CD4-positive, alpha-beta memory T cell (primary cell): ENCODE results near the gene MRPS31. TPM values are rescaled to one million over a fixed set of nuclear protein-coding genes. Genes with fewer than 3 reads are reported as not detected.

Source experiments
- CTCF ChIA-PET: fragments of 350-600 bp; sonication (Branson Sonifier 250); formaldehyde crosslinking; loops from one replicate; lab custom pipeline; 2021; ENCODE audit warnings: inconsistent platforms; ENCODE audit not compliant: partially characterized antibody; lab: Charles Lee
- POLR2A ChIA-PET: fragments of 350-600 bp; sonication (Branson Sonifier 250); formaldehyde crosslinking; loops from one replicate; lab custom pipeline; 2021; ENCODE audit not compliant: partially characterized antibody; lab: Charles Lee
- DNase-seq, 5 donors: peaks; one replicate each; pipeline versions ENCODE4 v3.0.0 to v3.0.0-alpha.2; 2020 to 2022; ENCODE audit warnings: mixed read lengths in 1 of 5
- H3K27ac ChIP-seq: one replicate; pipeline ENCODE4 v1.7.0; 2013; ENCODE audit warnings: low read depth, low read length
- H3K27me3 ChIP-seq: 2 replicates; pipeline ENCODE4 v1.7.0; 2013; ENCODE audit warnings: mild to moderate bottlenecking, low read length, moderate library complexity; ENCODE audit not compliant: insufficient read depth
- H3K36me3 ChIP-seq: 2 replicates; pipeline ENCODE4 v1.7.0; 2013; ENCODE audit warnings: mild to moderate bottlenecking, low read length, moderate library complexity; ENCODE audit not compliant: insufficient read depth
- H3K4me1 ChIP-seq: 2 replicates; pipeline ENCODE4 v1.7.0; 2013; ENCODE audit warnings: mild to moderate bottlenecking, low read length, moderate library complexity; ENCODE audit not compliant: insufficient read depth
- H3K4me3 ChIP-seq, 2 donors: one replicate each; pipeline ENCODE4 v1.7.0; 2013; ENCODE audit warnings: low read length in 2 of 2, mild to moderate bottlenecking in 1 of 2
- H3K9me3 ChIP-seq, 2 donors: one replicate each; pipeline ENCODE4 v1.7.0; 2013; ENCODE audit warnings: low read length in 2 of 2, control low read depth in 1 of 2; ENCODE audit not compliant: control insufficient read depth in 1 of 2
- H3K27ac Mint-ChIP-seq, 7 donors: one replicate each; pipeline ENCODE4 v1.8.0; 2020 to 2021; ENCODE audit warnings: mixed read lengths in 7 of 7, mild to moderate bottlenecking in 6 of 7, inconsistent platforms in 3 of 7, moderate library complexity in 3 of 7
- H3K27me3 Mint-ChIP-seq, 2 donors: one replicate each; pipeline ENCODE4 v1.8.0; 2020 to 2021; ENCODE audit warnings: mixed read lengths in 2 of 2
- H3K36me3 Mint-ChIP-seq, 2 donors: one replicate each; pipeline ENCODE4 v1.8.0; 2020 to 2021; ENCODE audit warnings: mixed read lengths in 2 of 2, inconsistent platforms in 1 of 2, mild to moderate bottlenecking in 1 of 2
- H3K4me1 Mint-ChIP-seq, 4 donors: one replicate each; pipeline ENCODE4 v1.8.0; 2020 to 2021; ENCODE audit warnings: mixed read lengths in 4 of 4, mild to moderate bottlenecking in 1 of 4
- H3K4me3 Mint-ChIP-seq, 8 donors: one replicate each; pipeline ENCODE4 v1.8.0; 2020 to 2021; ENCODE audit warnings: mixed read lengths in 8 of 8, mild to moderate bottlenecking in 7 of 8, moderate library complexity in 6 of 8, inconsistent platforms in 3 of 8
- H3K9me3 Mint-ChIP-seq, 8 donors: one replicate each; pipeline ENCODE4 v1.8.0; 2020 to 2021; ENCODE audit warnings: mixed read lengths in 8 of 8, mild to moderate bottlenecking in 5 of 8, inconsistent platforms in 3 of 8, moderate library complexity in 1 of 8
- intact Hi-C: fragments of 100-400 bp; cut with micrococcal nuclease; formaldehyde crosslinking; loops from one replicate; pipeline ENCODE4 v1.15.1; 2023
- polyA plus RNA-seq, 2 donors: library from polyadenylated mRNA; unstranded; fragments of 300-500 nt; fragmentation: Illumina TruSeq; gene quantifications; one replicate each; pipeline ENCODE4 v1.2.3, GENCODE V29; 2021
- total RNA-seq, 2 experiments: library from RNA; stranded (reverse); gene quantifications; one replicate each; pipeline ENCODE4 v1.2.3, GENCODE V29; 2021

The MRPS31 gene
- total and polyA plus RNA-seq, 4 experiments from 2014 or later, result 37.7 to 58.5 (median 43.8) TPM

DNA sequence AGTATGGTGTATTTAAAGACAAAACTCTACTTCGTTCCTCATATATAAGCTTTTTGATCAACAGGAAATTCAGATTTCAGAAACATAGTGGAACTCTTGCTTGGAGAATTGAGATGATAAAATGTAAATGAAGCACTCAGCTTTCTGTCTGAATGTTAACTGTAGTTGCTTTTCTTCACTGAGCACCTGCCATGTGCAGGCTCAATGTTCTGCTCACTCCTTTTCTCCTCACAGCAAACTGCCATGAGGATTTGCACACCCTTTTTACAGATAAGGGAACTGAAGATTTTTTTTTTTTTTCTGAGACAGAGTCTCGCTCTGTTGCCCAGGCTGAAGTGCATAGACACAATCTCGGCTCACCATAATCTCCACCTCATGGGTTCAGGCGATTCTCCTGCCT lies 76.6 kb downstream of the MRPS31 start:
- intact Hi-C loops, result no loop called here
- CTCF ChIA-PET, result interaction anchor here (1.9 kb wide), 1 partner anchor 11 kb away, joined by 8 read pairs; no protein-coding TSS in a partner anchor
- H3K27ac ChIP-seq, result no peak overlapping the region
- Mint-ChIP-seq H3K36me3 (no peaks in the 10 kb centered on the region), H3K4me3 (no peak overlapping the region), H3K4me1 (peaks cover 0 to 2% (median 0%) of the 10 kb centered on the region in 4 donors), H3K9me3 (no peaks in the 10 kb centered on the region), H3K27me3 (peaks cover 0 to 2% of the 10 kb centered on the region in 2 donors), H3K27ac (no peak overlapping the region)
- H3K4me3 ChIP-seq, result no peak overlapping the region
- H3K27me3 ChIP-seq, result no peaks in the 10 kb centered on the region
- POLR2A ChIA-PET, result no interaction called here
- no peaks in the 10 kb centered on the region for H3K9me3 ChIP-seq
- H3K4me1 ChIP-seq, result no peaks in the 10 kb centered on the region
- DNase-seq, result no peak
- H3K36me3 ChIP-seq, result no peaks in the 10 kb centered on the region

DNA sequence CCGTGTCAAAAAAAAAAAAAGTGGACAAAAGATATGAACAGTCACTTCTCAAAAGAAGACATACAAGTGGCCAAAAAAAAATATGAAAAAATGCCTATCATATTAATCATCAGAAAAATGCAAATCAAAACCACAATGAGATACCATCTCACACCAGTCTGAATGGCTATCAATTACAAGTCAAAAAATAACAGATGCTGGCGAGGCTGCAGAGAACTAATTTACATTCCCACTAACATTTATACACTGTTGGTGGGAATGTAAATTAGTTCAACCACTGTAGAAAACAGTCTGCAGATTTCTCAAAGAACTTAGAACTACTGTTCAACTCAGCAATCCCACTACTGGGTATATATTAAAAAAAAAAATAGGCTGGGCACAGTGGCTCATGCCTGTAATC lies 78.0 kb downstream of the MRPS31 start:
- no peak for DNase-seq
- ChIA-PET POLR2A (no interaction called here), CTCF (interaction anchor here (1.9 kb wide), 1 partner anchor 9 kb away, joined by 8 read pairs; no protein-coding TSS in a partner anchor)
- Histone ChIP-seq H3K27ac (no peak overlapping the region), H3K36me3 (no peaks in the 10 kb centered on the region), H3K9me3 (no peaks in the 10 kb centered on the region), H3K4me3 (no peak overlapping the region), H3K27me3 (no peaks in the 10 kb centered on the region), H3K4me1 (no peaks in the 10 kb centered on the region)
- H3K4me1 Mint-ChIP-seq, result peaks cover 0 to 2% (median 0%) of the 10 kb centered on the region in 4 donors
- H3K27me3 Mint-ChIP-seq, result peaks cover 0 to 2% of the 10 kb centered on the region in 2 donors
- intact Hi-C loops, result no loop called here
- H3K36me3 Mint-ChIP-seq, result no peaks in the 10 kb centered on the region
- no peak overlapping the region for H3K4me3 Mint-ChIP-seq
- H3K9me3 Mint-ChIP-seq, result no peaks in the 10 kb centered on the region
- no peak overlapping the region for H3K27ac Mint-ChIP-seq

DNA sequence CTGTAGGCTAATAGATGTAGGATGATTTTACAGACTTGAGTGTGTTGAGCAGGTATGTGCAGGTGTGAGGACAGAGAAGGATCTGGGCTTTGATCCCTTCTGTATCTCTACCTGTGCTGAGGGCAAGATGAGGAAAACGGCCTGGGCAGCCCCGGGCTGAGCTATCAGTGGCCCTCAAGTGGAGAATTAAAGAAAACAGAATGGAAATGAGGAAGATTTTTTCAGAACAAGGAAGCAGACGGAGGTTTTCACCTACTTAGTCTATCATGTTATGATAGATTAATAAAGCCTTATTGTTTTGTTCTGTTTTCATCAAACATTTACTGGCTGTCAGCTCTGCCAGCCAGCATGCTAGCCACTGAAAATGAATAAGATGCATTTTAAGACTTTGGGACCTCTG lies 82.2 kb downstream of the MRPS31 start:
- H3K27ac Mint-ChIP-seq, result peak overlapping the region in 1 of 7 donors; percentile 19
- Histone ChIP-seq H3K9me3 (no peaks in the 10 kb centered on the region), H3K36me3 (no peaks in the 10 kb centered on the region), H3K27ac (no peak overlapping the region), H3K27me3 (no peaks in the 10 kb centered on the region), H3K4me3 (no peak overlapping the region), H3K4me1 (no peaks in the 10 kb centered on the region)
- H3K4me3 Mint-ChIP-seq, result no peak overlapping the region
- DNase-seq, result no peak
- no peaks in the 10 kb centered on the region for H3K27me3 Mint-ChIP-seq
- CTCF ChIA-PET, result interaction anchor here (0.7 kb wide), 1 partner anchor 744 kb away, joined by 3 read pairs; no protein-coding TSS in a partner anchor
- intact Hi-C loops, result no loop called here
- H3K9me3 Mint-ChIP-seq, result no peaks in the 10 kb centered on the region
- no peaks in the 10 kb centered on the region for H3K4me1 Mint-ChIP-seq
- no peaks in the 10 kb centered on the region for H3K36me3 Mint-ChIP-seq
- POLR2A ChIA-PET, result no interaction called here

DNA sequence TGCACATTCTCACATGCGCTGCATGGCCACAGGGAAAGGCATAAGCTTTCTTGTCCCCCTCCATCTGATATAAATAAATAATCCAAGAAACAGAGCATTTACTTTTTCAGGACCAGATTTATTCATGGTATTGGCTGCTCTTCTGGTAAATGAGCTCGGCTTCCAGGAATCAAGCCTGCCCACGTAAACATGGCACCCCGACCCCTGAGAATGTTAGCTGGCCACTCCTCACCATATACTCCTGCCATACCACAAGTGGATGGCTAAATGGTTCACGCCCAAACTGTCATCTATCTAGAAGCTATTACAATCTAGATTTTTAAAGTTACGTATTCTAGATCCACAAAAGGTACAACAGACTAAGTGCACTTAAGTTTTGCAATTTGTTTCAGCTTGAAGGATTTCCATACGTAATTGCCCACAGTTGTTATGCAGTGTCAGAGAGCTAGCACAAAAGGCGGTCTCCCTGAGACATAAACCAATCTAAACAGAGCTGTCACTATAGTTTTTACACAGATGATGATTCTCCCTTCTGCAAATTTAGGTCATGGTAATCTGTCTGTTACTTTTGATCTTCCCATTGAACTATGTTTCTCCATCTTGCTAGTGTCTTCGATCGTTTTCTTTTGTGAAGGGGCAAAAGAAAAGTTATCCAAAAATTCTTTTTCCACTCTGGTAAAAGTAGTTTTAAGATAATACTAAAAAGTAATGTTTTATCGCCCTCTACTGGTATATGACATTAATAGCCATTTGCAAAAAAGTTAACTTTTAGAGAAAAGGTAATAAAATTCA lies 88.3 kb downstream of the MRPS31 start:
- peaks cover 5 to 8% (median 6%) of the 10 kb centered on the region in 4 donors for H3K4me1 Mint-ChIP-seq
- H3K4me3 Mint-ChIP-seq, result peak overlapping the region in 1 of 8 donors; percentile 46
- H3K4me1 ChIP-seq, result peaks cover 4% of the 10 kb centered on the region
- H3K27ac Mint-ChIP-seq, result peak overlapping the region in 1 of 7 donors; percentile 48
- CTCF ChIA-PET, result interaction anchor here (0.7 to 13.0 kb wide), 37 partner anchors 9 to 999 kb away, joined by 3 to 124 read pairs (median 4); no protein-coding TSS in a partner anchor
- POLR2A ChIA-PET, result interaction anchor here (0.8 to 1.4 kb wide), 6 partner anchors 15 to 614 kb away, joined by 3 to 7 read pairs (median 4); partner anchors contain the start of gene FOXO1
- no peaks in the 10 kb centered on the region for H3K27me3 Mint-ChIP-seq
- no peaks in the 10 kb centered on the region for H3K9me3 ChIP-seq
- intact Hi-C loops, result loop anchor here (1.0 to 5.0 kb wide), 6 partner anchors 95 to 998 kb away; no protein-coding TSS in a partner anchor
- H3K9me3 Mint-ChIP-seq, result no peaks in the 10 kb centered on the region
- H3K27ac ChIP-seq, result no peak overlapping the region
- H3K4me3 ChIP-seq, result no peak overlapping the region
- no peaks in the 10 kb centered on the region for H3K36me3 ChIP-seq
- peak in 4 of 5 donors; percentile 44 to 58 (median 52) for DNase-seq
- H3K27me3 ChIP-seq, result no peaks in the 10 kb centered on the region
- no peaks in the 10 kb centered on the region for H3K36me3 Mint-ChIP-seq

DNA sequence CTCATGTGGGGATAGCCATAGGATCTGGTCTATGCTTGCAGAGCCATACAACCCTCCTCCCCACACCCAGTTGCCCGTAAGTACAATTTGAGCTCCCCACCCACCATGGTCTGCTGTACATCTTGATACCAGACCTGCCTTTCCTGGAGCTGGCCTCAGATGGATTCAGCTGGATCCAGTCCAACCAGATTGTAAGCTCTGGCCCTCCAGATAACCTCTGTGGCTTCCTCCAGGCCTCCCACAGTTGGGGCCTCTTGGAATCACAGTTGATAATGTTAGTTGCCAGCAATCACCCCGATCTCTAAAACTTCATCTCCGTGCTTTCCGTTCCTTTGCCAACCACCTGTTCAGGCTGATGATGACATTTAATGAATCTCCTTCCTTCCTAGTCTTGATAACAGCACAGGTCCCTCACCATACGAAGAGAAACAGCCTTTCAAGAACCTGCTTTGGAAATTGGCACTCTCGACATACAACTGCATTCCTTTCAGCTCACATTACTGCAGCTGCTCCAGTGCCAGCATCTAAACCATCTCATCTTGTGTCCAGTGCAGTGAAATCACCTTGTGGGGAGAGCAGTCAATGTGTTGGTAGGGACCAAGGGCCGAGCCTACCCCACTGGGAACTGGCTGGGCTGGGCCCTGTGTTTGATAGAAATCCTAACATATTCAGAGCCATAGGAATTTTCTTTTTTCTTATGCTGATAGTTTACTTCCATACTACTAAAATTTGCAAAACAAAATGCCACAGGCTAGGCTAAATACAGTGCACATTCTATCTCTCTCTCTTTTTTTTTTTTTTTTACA lies 89.4 kb downstream of the MRPS31 start:
- no peaks in the 10 kb centered on the region for H3K36me3 Mint-ChIP-seq
- H3K36me3 ChIP-seq, result no peaks in the 10 kb centered on the region
- peaks cover 5 to 8% (median 6%) of the 10 kb centered on the region in 4 donors for H3K4me1 Mint-ChIP-seq
- intact Hi-C loops, result loop anchor here (5.0 kb wide), 2 partner anchors 96 to 494 kb away; no protein-coding TSS in a partner anchor
- H3K27ac ChIP-seq, result no peak overlapping the region
- DNase-seq, result no peak
- H3K4me3 ChIP-seq, result no peak overlapping the region
- peaks cover 4% of the 10 kb centered on the region for H3K4me1 ChIP-seq
- CTCF ChIA-PET, result interaction anchor here (1.1 to 13.0 kb wide), 17 partner anchors 8 to 998 kb away, joined by 3 to 124 read pairs (median 11); no protein-coding TSS in a partner anchor
- H3K9me3 Mint-ChIP-seq, result no peaks in the 10 kb centered on the region
- peak overlapping the region in 1 of 7 donors; percentile 57 for H3K27ac Mint-ChIP-seq
- no peak overlapping the region for H3K4me3 Mint-ChIP-seq
- no peaks in the 10 kb centered on the region for H3K27me3 ChIP-seq
- POLR2A ChIA-PET, result interaction anchor here (1.0 to 1.4 kb wide), 4 partner anchors 16 to 494 kb away, joined by 3 to 6 read pairs (median 4); partner anchors contain the start of gene FOXO1
- H3K27me3 Mint-ChIP-seq, result no peaks in the 10 kb centered on the region
- H3K9me3 ChIP-seq, result no peaks in the 10 kb centered on the region

DNA sequence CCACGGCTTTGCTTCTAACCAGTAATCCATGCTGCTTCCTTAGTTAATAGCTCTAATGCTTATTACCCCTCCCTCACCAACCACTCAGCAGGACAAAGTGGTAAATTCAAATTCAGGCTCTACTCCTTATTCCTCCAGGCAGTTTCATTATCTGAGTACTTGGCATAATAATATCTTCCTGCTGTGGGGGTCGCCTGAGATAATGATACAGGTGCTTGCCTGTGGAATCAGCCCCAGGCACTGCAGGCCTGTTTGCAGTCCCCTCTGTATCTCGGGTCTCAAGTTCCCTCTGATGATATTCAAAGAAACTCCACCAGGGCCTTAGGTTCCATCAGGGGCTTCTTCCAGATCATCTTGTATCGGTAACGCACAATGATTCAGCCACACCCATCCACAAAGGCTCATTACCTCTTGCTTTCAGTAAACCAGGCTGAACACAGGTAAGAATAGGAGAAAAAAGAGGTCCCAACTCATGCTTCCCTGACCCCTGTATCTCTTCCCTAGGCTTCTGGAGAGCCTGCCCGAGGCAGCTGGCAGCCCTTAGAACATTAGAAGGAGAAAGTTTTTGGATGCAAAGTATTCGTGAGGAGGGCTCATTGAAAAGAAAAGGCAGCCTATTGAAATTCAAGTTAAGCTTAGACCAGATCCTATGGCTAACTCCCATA lies 90.2 kb downstream of the MRPS31 start:
- H3K36me3 ChIP-seq, result no peaks in the 10 kb centered on the region
- peaks cover 4% of the 10 kb centered on the region for H3K4me1 ChIP-seq
- CTCF ChIA-PET, result interaction anchor here (1.4 to 13.0 kb wide), 10 partner anchors 7 to 997 kb away, joined by 3 to 124 read pairs (median 24); no protein-coding TSS in a partner anchor
- POLR2A ChIA-PET, result interaction anchor here (1.0 kb wide), 1 partner anchor 15 kb away, joined by 3 read pairs; no protein-coding TSS in a partner anchor
- H3K27me3 Mint-ChIP-seq, result no peaks in the 10 kb centered on the region
- H3K9me3 Mint-ChIP-seq, result no peaks in the 10 kb centered on the region
- no peak for DNase-seq
- H3K4me3 Mint-ChIP-seq, result no peak overlapping the region
- H3K36me3 Mint-ChIP-seq, result no peaks in the 10 kb centered on the region
- no peak overlapping the region for H3K4me3 ChIP-seq
- no peaks in the 10 kb centered on the region for H3K27me3 ChIP-seq
- H3K4me1 Mint-ChIP-seq, result peaks cover 5 to 8% (median 6%) of the 10 kb centered on the region in 4 donors
- no peak overlapping the region for H3K27ac ChIP-seq
- intact Hi-C loops, result loop anchor here (5.0 kb wide), 2 partner anchors 97 to 493 kb away; no protein-coding TSS in a partner anchor
- no peaks in the 10 kb centered on the region for H3K9me3 ChIP-seq
- peak overlapping the region in 1 of 7 donors; percentile 17 for H3K27ac Mint-ChIP-seq
